SIG-M5 treated with dmso at 0.1 percent for 504 hours (cell line): ENCODE results near the gene EMP3.
"Not testable (repeated sequence)": the region's sequence is repeated elsewhere in the genome, so short reads cannot be mapped to it uniquely, and the experiment has no call there.

Source experiments
- DNase-seq: peaks from one replicate; lab custom pipeline; 2025; ENCODE audit not compliant: unreplicated experiment; lab: John Stamatoyannopoulos, UW

Gene EMP3

GRCh38 chr19:48344892-48345291 lies 19.5 kb downstream of the EMP3 start:
- no peak for DNase-seq

DNA sequence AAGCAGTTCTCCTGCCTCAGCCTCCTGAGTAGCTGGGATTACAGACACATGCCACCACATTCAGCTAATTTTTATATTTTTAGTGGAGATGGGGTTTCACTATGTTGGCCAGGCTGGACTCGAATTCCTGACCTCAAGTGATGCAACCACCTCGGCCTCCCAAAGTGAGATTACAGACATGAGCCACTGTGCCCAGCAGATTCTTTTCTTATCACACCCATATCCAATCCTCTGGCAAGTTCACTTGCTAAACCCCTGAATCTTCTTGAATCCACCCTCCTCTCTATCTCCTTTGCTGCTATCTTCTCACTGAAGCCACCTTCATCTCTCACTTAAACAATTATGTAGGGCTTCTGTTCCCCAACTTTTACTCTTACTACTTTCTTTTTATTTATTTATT lies 20.8 kb downstream of the EMP3 start:
- DNase-seq, result no peak

DNA sequence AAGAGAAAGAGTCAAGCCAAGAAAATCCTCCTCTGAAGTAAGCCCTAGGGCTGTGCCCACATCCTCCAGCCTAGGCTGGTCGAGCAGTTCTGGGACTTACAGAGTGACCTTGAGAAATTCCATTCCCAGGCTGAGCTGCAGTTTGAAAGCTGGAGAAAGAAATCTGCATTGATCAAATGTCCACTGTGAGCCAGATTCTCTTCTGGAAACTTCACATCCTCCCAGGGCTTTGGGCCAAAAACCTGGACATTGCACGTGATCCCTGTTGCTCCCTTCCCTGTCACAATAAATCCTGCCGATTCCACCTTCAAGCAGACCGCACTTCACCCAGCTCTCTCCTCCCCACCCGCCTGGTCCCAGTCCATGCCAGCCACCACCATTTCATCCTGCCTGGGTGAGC lies 22.7 kb downstream of the EMP3 start:
- DNase-seq, result no peak

- no peak for DNase-seq
These were observed 23.4 kb downstream of the EMP3 start for GRCh38 chr19:48348737-48349136.

DNA sequence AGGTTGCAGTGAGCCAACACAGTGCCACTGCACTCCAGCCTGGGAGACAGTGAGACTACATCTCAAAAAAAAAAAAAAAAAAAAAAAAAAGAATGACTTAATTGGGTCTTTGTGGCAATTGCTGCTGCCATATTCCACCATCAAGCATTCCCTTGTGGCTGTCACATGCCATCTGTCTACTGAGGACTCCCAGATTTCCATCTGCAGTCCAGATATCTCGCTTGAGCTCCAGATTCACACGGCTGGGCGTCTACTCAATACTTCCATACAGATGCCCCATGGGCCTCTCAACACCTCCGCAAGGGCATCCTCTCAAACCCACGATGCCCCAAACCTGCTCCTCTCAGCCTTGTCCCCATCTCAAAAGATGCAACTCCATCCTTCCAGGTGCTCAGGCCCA lies 25.5 kb downstream of the EMP3 start:
- no peak for DNase-seq

GRCh38 chr19:48351341-48351752 lies 26.0 kb downstream of the EMP3 start:
- DNase-seq, result peak; percentile 43

- no peak for DNase-seq
These were observed 28.3 kb downstream of the EMP3 start for GRCh38 chr19:48353677-48354076.

- no peak for DNase-seq
These were observed 29.1 kb downstream of the EMP3 start for GRCh38 chr19:48354332-48354992.

- no peak for DNase-seq
These were observed 30.1 kb downstream of the EMP3 start for GRCh38 chr19:48355365-48355954.

DNA sequence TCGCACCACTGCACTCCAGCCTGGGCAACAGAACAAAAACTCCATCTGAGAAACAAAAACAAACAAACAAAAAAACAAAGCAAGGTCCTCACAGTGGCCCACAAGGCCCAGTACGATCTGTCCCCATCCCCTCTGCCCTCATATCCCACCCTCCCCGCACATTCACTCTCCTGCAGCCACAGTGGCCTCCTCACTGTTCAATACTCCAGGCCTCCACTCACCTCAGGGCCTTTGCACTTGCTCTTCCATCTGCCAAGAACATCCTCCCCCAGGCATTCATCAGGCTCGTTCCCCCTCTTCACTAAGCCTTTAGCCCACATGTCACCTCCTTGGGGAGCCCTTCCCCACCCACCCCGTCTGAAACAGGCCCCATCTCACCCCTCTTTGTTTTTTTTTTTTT lies 33.8 kb downstream of the EMP3 start:
- no peak for DNase-seq

GRCh38 chr19:48361912-48362311 lies 36.6 kb downstream of the EMP3 start:
- no peak for DNase-seq

DNA sequence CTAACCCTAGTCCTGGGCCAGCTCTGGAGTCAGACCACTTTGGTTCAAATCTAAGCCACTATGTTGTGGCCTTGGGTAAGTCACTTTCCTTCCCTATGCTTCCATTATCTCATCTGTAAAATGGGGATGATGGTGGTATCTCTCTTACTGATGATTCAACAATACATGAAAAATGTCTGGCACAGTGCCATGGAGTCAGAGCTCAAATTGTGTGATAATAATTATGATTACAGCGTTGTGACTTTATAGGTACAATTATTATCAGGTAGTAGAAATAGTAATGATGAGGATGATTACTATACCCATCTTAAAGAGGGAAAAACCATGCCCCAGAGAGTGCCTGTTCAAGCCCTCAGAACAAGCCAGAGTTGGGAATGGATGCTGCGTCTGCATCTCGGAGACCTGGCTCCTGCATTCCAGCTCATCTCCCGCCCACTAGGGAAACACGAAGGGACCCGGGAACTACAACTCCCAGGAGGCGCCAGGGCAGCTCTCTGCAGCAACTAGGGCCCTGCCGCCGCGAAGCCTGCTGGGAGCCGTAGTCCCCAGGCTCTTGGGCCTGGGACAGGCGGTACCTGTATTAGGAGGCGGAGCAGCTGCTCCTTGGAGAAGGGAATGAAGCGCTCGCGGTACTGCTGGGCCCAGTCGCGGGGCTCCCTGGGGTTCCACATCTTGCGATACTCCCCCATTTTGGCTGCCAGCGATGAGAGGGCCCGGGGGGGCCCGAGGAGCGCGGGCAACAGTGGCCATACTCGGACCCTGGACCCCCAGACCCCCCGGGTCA lies 37.6 kb downstream of the EMP3 start:
- peak; percentile 94 for DNase-seq

DNA sequence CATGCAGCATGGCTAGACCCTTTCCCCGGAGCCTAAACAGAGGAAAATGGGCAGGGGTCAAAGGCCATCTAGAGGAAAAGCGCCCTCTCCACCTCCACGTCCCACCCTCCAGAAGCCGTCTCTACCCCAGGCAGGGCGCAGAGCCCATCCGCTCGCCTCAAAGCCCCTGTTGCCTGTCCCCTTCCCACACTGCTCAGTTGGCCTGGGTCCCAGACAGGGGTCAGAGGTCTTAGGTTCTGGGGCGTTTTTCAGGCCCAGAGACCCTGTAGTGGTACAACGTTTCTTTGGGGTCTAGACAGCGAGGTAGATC lies 38.1 kb downstream of the EMP3 start:
- DNase-seq, result no peak

- DNase-seq, result peak; percentile 99
These were observed 38.7 kb downstream of the EMP3 start, which contains the start of the genes SYNGR4 and TMEM143 for GRCh38 chr19:48363810-48364597. Gene SYNGR4 (plus strand): TSS chr19:48364367. CDS start chr19:48365843, 1,476 bp downstream. Gene TMEM143 (minus strand): TSS chr19:48363940. CDS start chr19:48363920, 20 bp downstream.

GRCh38 chr19:48364598-48365348 lies 39.4 kb downstream of the EMP3 start:
- no peak for DNase-seq

DNA sequence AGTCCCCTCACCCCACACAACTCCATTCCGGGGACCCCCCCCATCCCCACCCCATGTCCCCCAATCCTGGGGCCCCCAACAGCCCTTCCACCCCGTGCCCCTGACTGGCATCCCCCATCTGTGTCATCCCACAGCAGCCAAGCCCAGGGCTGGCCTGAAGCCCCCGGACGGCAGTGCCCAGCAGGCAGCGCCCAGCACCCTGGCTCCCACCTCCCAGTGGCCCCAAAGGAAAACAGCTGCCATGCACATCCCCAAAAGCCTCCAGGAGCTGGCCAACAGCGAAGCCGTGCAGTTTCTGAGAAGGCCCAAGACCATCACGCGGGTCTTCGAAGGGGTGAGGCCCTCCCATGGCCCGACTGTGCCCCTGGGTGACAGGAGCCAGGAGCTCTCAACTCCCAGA lies 40.2 kb downstream of the EMP3 start:
- no peak for DNase-seq

GRCh38 chr19:48367855-48368254 lies 42.5 kb downstream of the EMP3 start:
- DNase-seq, result no peak

DNA sequence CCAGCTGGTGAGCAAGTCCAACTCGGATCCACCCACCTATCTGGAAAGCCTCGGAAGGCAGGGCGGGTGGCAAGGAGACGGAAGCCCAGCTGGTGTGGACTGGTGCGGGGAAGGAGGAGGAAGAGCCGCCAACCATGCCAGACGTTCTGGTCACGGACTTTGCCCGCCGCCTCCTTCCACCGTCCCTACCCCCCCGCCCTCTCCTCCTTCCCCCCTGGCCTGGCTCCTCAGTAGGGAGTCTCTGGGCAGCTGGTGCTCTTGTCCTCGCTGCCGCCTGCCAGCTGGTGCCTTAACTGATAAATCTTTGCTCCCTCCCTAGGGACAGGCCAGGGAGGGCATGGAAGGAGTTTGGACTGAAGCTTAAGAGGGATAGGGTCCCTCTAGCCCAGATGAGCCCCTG lies 43.6 kb downstream of the EMP3 start:
- no peak for DNase-seq

DNA sequence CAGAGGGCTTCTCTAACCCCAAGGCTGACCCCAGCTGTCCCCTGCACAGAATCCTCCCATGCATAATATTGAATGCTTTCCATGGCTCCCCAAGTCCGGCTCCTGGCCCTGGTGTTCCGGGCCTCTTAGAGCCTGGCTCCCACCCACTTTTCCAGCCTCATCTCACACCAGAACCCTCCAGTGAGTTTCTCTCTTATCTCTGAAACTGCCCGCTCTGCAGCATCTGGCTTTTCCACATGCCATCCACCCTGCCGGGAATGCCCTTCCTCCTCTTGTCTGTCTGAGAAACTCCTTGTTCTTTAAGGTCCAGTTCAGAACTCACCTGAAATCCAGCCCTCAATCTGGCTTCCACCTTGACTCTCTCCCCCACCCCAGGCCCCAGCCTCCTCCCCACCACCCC lies 45.6 kb downstream of the EMP3 start:
- DNase-seq, result no peak

DNA sequence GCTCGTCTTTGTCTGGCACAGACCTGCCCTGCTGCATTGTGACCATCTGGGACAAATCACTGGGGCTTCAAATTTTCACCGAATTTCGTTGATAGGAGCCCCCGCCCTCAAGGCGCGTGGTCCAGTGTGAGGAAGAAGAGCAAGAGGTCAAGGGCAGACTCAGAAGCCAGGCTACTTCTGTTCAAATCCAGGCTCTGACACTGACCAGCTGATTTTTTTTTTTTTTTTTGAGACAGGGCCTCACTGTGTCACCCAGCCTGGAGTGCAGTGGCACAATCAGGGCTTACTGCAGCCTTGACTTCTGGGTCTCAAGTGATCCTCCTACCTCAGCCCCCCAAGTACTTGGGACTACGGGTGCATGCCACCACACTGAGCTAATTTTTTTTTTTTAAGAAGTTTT lies 46.0 kb downstream of the EMP3 start:
- DNase-seq, result no peak

GRCh38 chr19:48371771-48372170 lies 46.4 kb downstream of the EMP3 start:
- DNase-seq, result not testable (repeated sequence)
